HG02885 (cell line): ENCODE measurements around the gene KCNMA1.

Experiments
- ATAC-seq: cut with Tn5 transposase; IDR thresholded peaks from one replicate; pipeline ENCODE4 v1.9.1; 2021; ENCODE audit warnings: mild to moderate bottlenecking; ENCODE audit not compliant: unreplicated experiment, poor library complexity

The KCNMA1 gene

DNA sequence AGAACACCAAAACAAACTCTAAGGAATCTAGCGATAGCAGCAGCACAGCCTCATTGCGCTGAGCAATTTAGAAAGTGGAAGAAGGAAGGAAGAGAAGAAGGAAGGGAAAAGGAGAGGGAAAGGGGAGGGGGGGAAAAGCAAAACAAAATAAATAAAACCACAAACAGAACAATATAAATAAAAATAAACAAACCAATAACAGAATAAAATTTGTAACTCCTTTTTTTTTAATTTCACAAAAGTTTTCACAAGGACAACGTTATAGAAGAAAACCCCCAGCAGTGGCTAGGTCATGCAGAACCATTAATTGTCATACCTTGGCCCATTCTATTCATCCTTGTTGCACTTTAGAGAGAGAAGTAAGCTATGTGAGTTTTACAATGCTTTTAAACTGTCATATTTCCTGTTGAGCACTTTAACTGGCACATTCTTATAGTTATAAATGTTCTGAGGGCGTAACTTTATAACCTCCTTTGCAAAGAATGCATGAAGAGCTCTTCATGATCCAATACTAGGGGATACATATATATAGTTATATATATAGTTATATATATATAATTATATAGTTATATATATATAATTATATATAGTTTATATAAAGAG is 752.8 kb downstream of the KCNMA1 start:
- no peak for ATAC-seq

GRCh38 chr10:76883596-76883995 is 754.0 kb downstream of the KCNMA1 start:
- ATAC-seq = no peak

DNA sequence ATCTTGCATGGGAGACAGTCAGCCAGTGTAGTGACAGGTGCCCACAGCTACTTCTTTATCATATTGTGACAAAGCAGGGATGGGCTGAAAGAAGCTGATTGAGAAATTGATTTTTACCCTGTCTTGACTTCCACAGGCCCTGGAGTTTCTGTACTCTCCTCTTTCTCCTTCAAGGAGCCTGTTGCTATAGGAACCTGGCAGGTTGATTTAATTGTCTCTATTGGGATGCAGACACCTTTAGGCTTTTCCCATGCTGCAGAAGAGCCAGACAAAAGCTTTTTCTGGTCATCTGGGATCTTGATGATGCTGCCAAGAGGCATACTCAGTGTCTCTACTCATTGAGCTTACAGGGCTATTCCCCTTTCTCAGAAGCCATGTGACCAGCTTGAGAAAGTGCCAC is 754.8 kb downstream of the KCNMA1 start:
- no peak for ATAC-seq

GRCh38 chr10:76882245-76882644 is 755.4 kb downstream of the KCNMA1 start:
- ATAC-seq = peak; percentile 33

DNA sequence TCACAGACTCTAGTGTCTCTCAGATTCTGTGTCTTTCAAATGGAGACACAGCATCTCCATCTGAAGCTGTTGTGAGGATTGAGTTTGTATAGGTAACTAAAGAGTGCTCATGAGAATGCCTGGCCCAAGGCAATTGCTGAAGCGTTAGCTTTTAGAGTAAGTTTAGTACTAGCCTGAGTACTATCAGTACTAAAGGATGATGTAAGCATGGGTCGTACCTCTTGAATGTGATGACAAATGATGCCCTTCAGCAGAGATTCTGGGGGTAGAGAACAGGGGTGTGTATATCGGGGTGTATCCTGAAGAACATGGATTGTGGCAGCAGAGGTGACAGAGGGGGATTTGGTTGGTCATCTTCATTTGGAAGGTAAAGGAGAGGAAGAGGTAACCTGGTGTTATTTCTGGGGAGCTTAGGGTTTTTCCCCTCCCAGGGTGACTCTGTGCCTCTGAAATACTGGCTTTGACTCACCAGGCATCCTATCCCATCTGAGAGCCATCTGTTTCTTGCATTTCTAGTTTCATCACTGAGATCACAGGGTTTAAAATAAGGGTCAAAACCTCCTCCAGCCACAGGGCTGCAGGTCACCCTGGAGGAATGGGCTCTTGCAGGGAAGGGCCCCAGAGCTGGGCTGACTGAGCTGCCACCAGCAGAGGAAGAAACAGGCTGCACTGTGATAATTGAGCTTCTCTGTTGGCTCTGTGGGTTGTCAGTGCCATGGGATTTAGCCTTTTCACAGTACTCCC is 756.0 kb downstream of the KCNMA1 start:
- ATAC-seq = peak; percentile 65

DNA sequence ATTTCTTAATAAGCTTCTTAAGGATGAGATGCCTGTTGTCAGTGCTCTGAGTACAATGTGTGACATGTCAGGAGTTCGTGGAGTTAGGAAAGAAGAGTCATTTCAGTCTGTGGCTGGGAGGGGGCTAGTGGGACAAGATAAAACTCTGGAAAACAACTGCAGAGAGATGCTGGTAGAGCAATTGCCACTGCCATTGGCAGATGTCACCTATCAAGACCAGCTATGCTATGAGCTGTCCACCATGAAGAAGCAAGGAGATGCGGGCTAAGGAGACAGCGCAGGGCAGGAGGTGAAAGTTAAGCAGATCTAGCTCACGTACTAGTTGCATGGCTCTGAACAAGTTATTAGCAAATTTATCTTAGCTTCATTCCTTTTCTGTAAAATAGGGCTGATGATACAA is 756.7 kb downstream of the KCNMA1 start:
- no peak for ATAC-seq

- ATAC-seq = no peak
These were observed 758.3 kb downstream of the KCNMA1 start for GRCh38 chr10:76879116-76879913.

DNA sequence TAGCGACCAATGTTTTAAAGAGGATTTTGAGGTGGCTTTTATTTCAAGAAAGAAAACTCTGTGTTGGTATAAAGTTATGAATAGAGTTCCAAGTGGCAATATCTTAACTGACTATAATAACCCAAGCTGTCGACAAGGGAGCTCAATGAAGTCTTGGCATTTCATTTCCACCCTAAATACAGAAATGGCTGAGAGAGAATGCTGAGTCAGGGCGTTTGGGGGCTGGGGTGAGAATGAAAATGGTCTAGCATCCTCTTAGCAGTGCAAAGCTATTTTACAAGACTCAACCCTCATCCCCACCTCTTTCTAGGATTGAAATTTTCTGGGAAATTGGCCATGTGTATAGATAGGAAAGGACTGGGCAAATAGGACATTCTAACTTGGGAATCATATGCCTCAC is 759.1 kb downstream of the KCNMA1 start:
- ATAC-seq = no peak

GRCh38 chr10:76874896-76875295 is 762.7 kb downstream of the KCNMA1 start:
- no peak for ATAC-seq

- ATAC-seq = no peak
These were observed 763.4 kb downstream of the KCNMA1 start for GRCh38 chr10:76874176-76874575.

DNA sequence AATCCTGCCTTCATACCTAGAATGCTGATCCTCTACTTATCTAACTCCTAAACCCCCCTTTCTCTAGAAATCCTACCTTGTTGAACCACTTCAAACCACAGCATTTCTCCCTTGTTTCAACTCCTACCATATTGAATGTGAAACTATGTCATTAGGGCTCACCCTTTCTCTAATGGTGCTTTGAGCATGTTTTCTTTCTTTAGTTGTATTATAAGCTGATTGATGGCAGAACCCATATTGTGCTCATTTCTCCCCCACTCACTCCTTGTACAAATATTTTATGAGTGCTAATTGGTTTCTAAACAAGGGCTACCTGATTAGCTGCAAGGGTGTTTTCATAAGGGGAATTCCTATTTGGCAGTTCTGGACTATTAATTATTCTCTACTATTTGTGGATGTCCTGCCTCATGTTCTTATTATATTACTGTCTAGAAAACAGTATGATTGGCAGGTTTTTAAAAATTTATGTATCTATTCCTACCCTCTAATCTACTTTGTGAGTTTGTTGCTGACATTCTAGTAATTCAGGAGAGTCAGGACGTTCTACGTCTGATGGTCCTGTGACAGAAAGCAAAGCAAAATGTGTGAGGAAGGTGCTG is 765.8 kb downstream of the KCNMA1 start:
- ATAC-seq = no peak

GRCh38 chr10:76869931-76870330 is 767.7 kb downstream of the KCNMA1 start:
- no peak for ATAC-seq

GRCh38 chr10:76868098-76868977 is 769.3 kb downstream of the KCNMA1 start:
- no peak for ATAC-seq

DNA sequence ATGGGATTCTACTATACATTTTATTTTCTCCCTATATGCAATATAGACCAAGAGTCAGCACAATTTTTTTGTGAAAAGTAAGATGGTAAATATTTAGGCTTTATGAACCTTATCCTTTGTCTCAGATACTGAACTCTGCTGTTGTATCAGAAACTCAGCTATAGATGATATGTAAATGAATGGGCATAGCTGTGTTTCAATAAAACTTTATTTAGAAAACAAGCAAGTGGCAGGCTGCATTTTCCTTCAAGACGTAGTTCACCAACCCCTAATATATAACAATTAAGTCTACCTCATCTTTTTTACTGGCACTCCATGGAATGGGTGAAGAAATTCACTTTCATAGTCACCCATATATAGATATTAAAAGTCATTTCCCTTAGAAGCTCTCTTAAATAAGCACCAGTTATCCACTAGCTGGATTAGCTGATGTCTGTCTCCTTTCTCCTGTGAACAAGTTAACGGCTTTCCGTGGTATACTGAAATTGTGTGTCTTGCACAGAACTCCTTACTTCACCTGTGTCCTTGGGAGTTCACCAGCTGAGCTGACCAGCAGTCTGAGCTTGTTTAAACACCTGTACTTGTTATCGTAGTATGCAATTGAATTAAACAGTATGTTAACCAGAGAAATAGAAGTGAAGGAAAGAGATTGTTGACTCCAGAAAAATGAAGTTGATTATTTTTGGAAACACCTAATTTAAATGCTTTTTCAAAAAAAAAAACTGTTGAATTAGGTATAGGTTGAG is 770.6 kb downstream of the KCNMA1 start:
- ATAC-seq = no peak

GRCh38 chr10:76864922-76865321 is 772.7 kb downstream of the KCNMA1 start:
- no peak for ATAC-seq

GRCh38 chr10:76858721-76859120 is 778.9 kb downstream of the KCNMA1 start:
- ATAC-seq = no peak

- ATAC-seq = no peak
These were observed 796.8 kb downstream of the KCNMA1 start for GRCh38 chr10:76840802-76841201.

- no peak for ATAC-seq
These were observed 798.3 kb downstream of the KCNMA1 start for GRCh38 chr10:76839276-76839675.

GRCh38 chr10:76830218-76830617 is 807.4 kb downstream of the KCNMA1 start:
- no peak for ATAC-seq
